H1 (cell line): ENCODE data around the gene PDZD2. TPM values are rescaled to one million over a fixed set of nuclear protein-coding genes. Genes with fewer than 3 reads are reported as not detected.
A peak's percentile ranks its signal among the peaks of the same experiment; 100 is the strongest.

Source experiments
- CTCF ChIA-PET: fragments of 300-600 bp; sonication (Branson Sonifier 250); formaldehyde crosslinking; loops from one replicate; lab custom pipeline; 2021; ENCODE audit not compliant: partially characterized antibody; lab: Charles Lee
- POLR2A ChIA-PET: fragments of 300-600 bp; sonication (Branson Sonifier 250); formaldehyde crosslinking; loops from one replicate; lab custom pipeline; 2021; ENCODE audit warnings: inconsistent platforms; ENCODE audit not compliant: partially characterized antibody; lab: Charles Lee
- DNase-seq, 2 experiments: peaks; one replicate each; pipeline versions ENCODE4 v3.0.0 to v3.0.0-alpha.2; 2010 to 2022; ENCODE audit warnings: low spot score in 2 of 2, low read depth in 1 of 2, mixed read lengths in 1 of 2
- FAIRE-seq: peaks from 2 replicates; lab custom pipeline; 2011; peaks lifted over from hg19 to GRCh38; lab: Jason Lieb, UNC
- H2AFZ ChIP-seq: 2 replicates; pipeline ENCODE4 v1.8.1; 2012; ENCODE audit warnings: low read length, inconsistent platforms
- H2AK5ac ChIP-seq: 2 replicates; pipeline ENCODE4 v1.6.1; 2013; ENCODE audit warnings: low read depth, low read length
- H2BK120ac ChIP-seq: replicated peaks from 2 replicates; pipeline ENCODE3; 2013; ENCODE audit warnings: low read depth, low read length, inconsistent platforms
- H2BK12ac ChIP-seq: 2 replicates; pipeline ENCODE4 v1.6.1; 2013; ENCODE audit warnings: low read depth, low read length
- H2BK15ac ChIP-seq: 2 replicates; pipeline ENCODE4 v1.6.1; 2013; ENCODE audit warnings: low read length
- H2BK20ac ChIP-seq: 2 replicates; pipeline ENCODE4 v1.6.1; 2013; ENCODE audit warnings: low read length
- H2BK5ac ChIP-seq: 2 replicates; pipeline ENCODE4 v1.6.1; 2013; ENCODE audit warnings: low read depth, low read length
- H3K14ac ChIP-seq: 2 replicates; pipeline ENCODE4 v1.6.1; 2013; ENCODE audit warnings: inconsistent platforms; ENCODE audit not compliant: insufficient read length
- H3K18ac ChIP-seq: 2 replicates; pipeline ENCODE4 v1.6.1; 2013; ENCODE audit warnings: low read length; ENCODE audit errors: extremely low read depth
- H3K23ac ChIP-seq: 2 replicates; pipeline ENCODE4 v1.6.1; 2013; ENCODE audit warnings: inconsistent platforms; ENCODE audit not compliant: insufficient read length
- H3K23me2 ChIP-seq: 2 replicates; pipeline ENCODE4 v1.6.1; 2013; ENCODE audit warnings: low read depth, low read length
- H3K27ac ChIP-seq: 2 replicates; pipeline ENCODE4 v1.6.1; 2011; ENCODE audit warnings: low read depth, low read length, inconsistent platforms
- H3K27me3 ChIP-seq, 4 experiments: replicated peaks in 1 of 4; 1 replicate in 1 of 4; 2 replicates in 3 of 4; pipeline versions ENCODE4 v1.6.1 to v1.8.1; 2011 to 2013; ENCODE audit warnings: low read length in 3 of 4, mild to moderate bottlenecking in 3 of 4, inconsistent platforms in 2 of 4, mixed read lengths in 2 of 4, moderate library complexity in 1 of 4; ENCODE audit not compliant: control insufficient read depth in 3 of 4, insufficient read depth in 3 of 4; ENCODE audit errors: extremely low read depth in 1 of 4
- H3K36me3 ChIP-seq, 4 experiments: 2 replicates each; pipeline versions ENCODE4 v1.6.1 to v1.8.1; 2011 to 2013; ENCODE audit warnings: mild to moderate bottlenecking in 4 of 4, low read length in 3 of 4, moderate library complexity in 2 of 4, control low read depth in 1 of 4, inconsistent platforms in 1 of 4; ENCODE audit not compliant: insufficient read depth in 4 of 4, control insufficient read depth in 2 of 4
- H3K4ac ChIP-seq: replicated peaks from 2 replicates; pipeline ENCODE3; 2013; ENCODE audit warnings: low read length, low read depth, mixed read lengths, inconsistent platforms; ENCODE audit not compliant: insufficient read length
- H3K4me1 ChIP-seq, 4 experiments: replicated peaks in 1 of 4; 1 replicate in 1 of 4; 2 replicates in 3 of 4; pipeline versions ENCODE4 v1.6.1 to v1.8.1; 2011 to 2013; ENCODE audit warnings: low read length in 3 of 4, inconsistent platforms in 2 of 4, mixed read lengths in 1 of 4; ENCODE audit not compliant: insufficient read depth in 4 of 4, control insufficient read depth in 3 of 4
- H3K4me2 ChIP-seq, 2 experiments: 2 replicates each; pipeline versions ENCODE4 v1.6.1 to v1.8.1; 2011 to 2013; ENCODE audit warnings: low read depth in 2 of 2, low read length in 2 of 2, control low read depth in 1 of 2, inconsistent platforms in 1 of 2, mild to moderate bottlenecking in 1 of 2; ENCODE audit not compliant: insufficient read depth in 1 of 2
- H3K4me3 ChIP-seq, 4 experiments: fragments of 200-600, 300-600 bp in 1 of 4; sonication (generic), shearing (Covaris generic), sonication (Bioruptor Twin) in 1 of 4; 2 replicates each; pipeline versions ENCODE4 v1.5.1 to v1.8.1; 2011 to 2016; ENCODE audit warnings: low read length in 4 of 4, low read depth in 3 of 4, control low read depth in 2 of 4, inconsistent platforms in 2 of 4, mild to moderate bottlenecking in 2 of 4, mixed read lengths in 1 of 4, moderate library complexity in 1 of 4; ENCODE audit not compliant: insufficient read depth in 2 of 4; ENCODE audit errors: extremely low read depth in 1 of 4
- H3K56ac ChIP-seq: replicated peaks from 2 replicates; pipeline ENCODE3; 2013; ENCODE audit warnings: low read depth, mild to moderate bottlenecking, mixed read lengths, low read length, inconsistent platforms; ENCODE audit not compliant: insufficient read length
- H3K79me1 ChIP-seq: 2 replicates; pipeline ENCODE4 v1.6.1; 2013; ENCODE audit warnings: low read depth, low read length, control low read depth
- H3K79me2 ChIP-seq, 2 experiments: 2 replicates each; pipeline versions ENCODE4 v1.6.1 to v1.8.1; 2012 to 2013; ENCODE audit warnings: low read length in 2 of 2, mild to moderate bottlenecking in 2 of 2, inconsistent platforms in 1 of 2; ENCODE audit not compliant: insufficient read depth in 2 of 2, control insufficient read depth in 1 of 2
- H3K9ac ChIP-seq, 4 experiments: replicated peaks in 1 of 4; 1 replicate in 1 of 4; 2 replicates in 3 of 4; pipeline versions ENCODE4 v1.6.1 to v1.8.1; 2011 to 2013; ENCODE audit warnings: low read depth in 3 of 4, low read length in 3 of 4, control low read depth in 2 of 4, mild to moderate bottlenecking in 2 of 4, moderate library complexity in 2 of 4, inconsistent platforms in 1 of 4; ENCODE audit errors: extremely low read depth in 1 of 4
- H3K9me3 ChIP-seq, 2 experiments: 2 replicates each; pipeline versions ENCODE4 v1.6.1 to v1.8.1; 2012 to 2013; ENCODE audit warnings: mild to moderate bottlenecking in 2 of 2, moderate library complexity in 2 of 2, control low read depth in 1 of 2, inconsistent platforms in 1 of 2, low read depth in 1 of 2, low read length in 1 of 2, mixed read lengths in 1 of 2; ENCODE audit not compliant: insufficient read depth in 2 of 2
- H4K20me1 ChIP-seq, 2 experiments: replicated peaks in 1 of 2; 2 replicates each; pipeline versions ENCODE3 to v1.8.1; 2011 to 2013; ENCODE audit warnings: inconsistent platforms in 2 of 2, low read length in 2 of 2, mild to moderate bottlenecking in 1 of 2; ENCODE audit not compliant: insufficient read depth in 2 of 2, control insufficient read depth in 1 of 2
- H4K5ac ChIP-seq: 2 replicates; pipeline ENCODE4 v1.6.1; 2013; ENCODE audit warnings: low read length, low read depth, mixed read lengths, inconsistent platforms; ENCODE audit not compliant: insufficient read length
- H4K8ac ChIP-seq: 2 replicates; pipeline ENCODE4 v1.8.0; 2013; ENCODE audit warnings: mild to moderate bottlenecking, moderate library complexity, low read length, inconsistent platforms; ENCODE audit not compliant: insufficient read depth; ENCODE audit errors: extremely low read depth
- H4K91ac ChIP-seq: replicated peaks from 2 replicates; pipeline ENCODE3; 2013; ENCODE audit warnings: low read length, mixed read lengths, inconsistent platforms; ENCODE audit not compliant: insufficient read length
- ASH2L ChIP-seq: fragments of 200-600, 300-600 bp; sonication (generic); IDR thresholded peaks from one replicate; pipeline ENCODE4 v1.7.1; 2017; ENCODE audit warnings: low read length
- BCL11A ChIP-seq, 2 experiments: IDR thresholded peaks; one replicate each; pipeline ENCODE4 v1.6.1; 2011; ENCODE audit warnings: low read depth in 2 of 2, low read length in 2 of 2, mild to moderate bottlenecking in 2 of 2
- CHD2 ChIP-seq: IDR thresholded peaks from 2 replicates; pipeline ENCODE4 v1.6.1; 2012; ENCODE audit warnings: low read length, improper control_type of control experiment
- KDM1A ChIP-seq: fragments of 200-600, 300-600 bp; sonication (generic); IDR thresholded peaks from 2 replicates; pipeline ENCODE4 v1.7.1; 2016; ENCODE audit warnings: mild to moderate bottlenecking, low read length, borderline replicate concordance
- KDM5A ChIP-seq: fragments of 200-600 bp; IDR thresholded peaks from 2 replicates; pipeline ENCODE4 v1.7.1; 2012; ENCODE audit warnings: mild to moderate bottlenecking, low read length, inconsistent platforms, mixed read lengths
- NANOG ChIP-seq: IDR thresholded peaks from 2 replicates; pipeline ENCODE4 v1.6.1; 2011; ENCODE audit warnings: low read length, low read depth, mild to moderate bottlenecking, inconsistent platforms; ENCODE audit not compliant: insufficient read depth, poor library complexity, severe bottlenecking
- RAD21 ChIP-seq, 2 experiments: IDR thresholded peaks in 1 of 2; conservative IDR thresholded peaks in 1 of 2; 2 replicates each; pipeline ENCODE4 v1.6.1; 2011; ENCODE audit warnings: low read depth in 2 of 2, low read length in 2 of 2, improper control_type of control experiment in 1 of 2, inconsistent platforms in 1 of 2, mild to moderate bottlenecking in 1 of 2, moderate library complexity in 1 of 2
- RFX5 ChIP-seq: IDR thresholded peaks from 2 replicates; pipeline ENCODE4 v1.6.1; 2011; ENCODE audit warnings: low read depth, low read length, improper control_type of control experiment, borderline replicate concordance
- RNF2 ChIP-seq: fragments of 200-900, 300-1000 bp; sonication (generic); IDR thresholded peaks from 2 replicates; pipeline ENCODE4 v1.7.1; 2016; ENCODE audit warnings: borderline replicate concordance, low read depth, mild to moderate bottlenecking, antibody characterized with exemption, low read length; ENCODE audit not compliant: poor library complexity, severe bottlenecking; ENCODE audit errors: missing control alignments
- SIRT6 ChIP-seq: IDR thresholded peaks from one replicate; pipeline ENCODE4 v1.7.1; 2012; ENCODE audit warnings: low read length, inconsistent platforms
- WGBS, 2 experiments: shearing (Covaris generic) in 1 of 2; methylation state at CpG; one replicate each; pipeline versions ENCODE4 v1.1.6 to v1.1.7; 2013 to 2015; ENCODE audit warnings: low lambda C conversion rate in 2 of 2, mixed read lengths in 2 of 2, inconsistent platforms in 1 of 2, low coverage in 1 of 2, missing lambda C conversion rate in 1 of 2; ENCODE audit not compliant: insufficient replicate concordance in 2 of 2, insufficient coverage in 1 of 2, insufficient read length in 1 of 2; ENCODE audit errors: extremely low coverage in 1 of 2, missing lambda C conversion rate in 1 of 2; 5-methylcytosine and 5-hydroxymethylcytosine counted together
- polyA plus RNA-seq, 7 experiments: library from polyadenylated mRNA; depleted of rRNA in 3 of 7; stranded (reverse) in 5 of 7; unstranded in 2 of 7; fragments of >200 nt in 5 of 7; fragments of 200-250 nt in 2 of 7; gene quantifications; 1 replicate in 5 of 7; 2 replicates in 1 of 7; 4 replicates in 1 of 7; pipeline versions ENCODE4 v1.2.1 to v1.2.3, GENCODE V29; 2011 to 2013; ENCODE audit warnings: missing spikeins in 2 of 7, mixed read lengths in 2 of 7
- total RNA-seq: library from RNA; stranded (reverse); fragmentation: NEBNext Ultra II Directional; extraction: Animal tissue kit (Norgen Biotek cat#: 25700); gene quantifications from 2 replicates; pipeline ENCODE4 v1.2.1, GENCODE V29; 2021
- TF ChIP-seq, protein P1 (sequence below): IDR thresholded peaks from 2 replicates; pipeline ENCODE4 v1.6.1; 2012; ENCODE audit warnings: inconsistent platforms

Gene PDZD2
- total and polyA plus RNA-seq, 2 of the 8 experiments (the other 6 are each of a cell fraction or from before 2014, with no cell fraction given) = 1.2 to 6.8 TPM

DNA sequence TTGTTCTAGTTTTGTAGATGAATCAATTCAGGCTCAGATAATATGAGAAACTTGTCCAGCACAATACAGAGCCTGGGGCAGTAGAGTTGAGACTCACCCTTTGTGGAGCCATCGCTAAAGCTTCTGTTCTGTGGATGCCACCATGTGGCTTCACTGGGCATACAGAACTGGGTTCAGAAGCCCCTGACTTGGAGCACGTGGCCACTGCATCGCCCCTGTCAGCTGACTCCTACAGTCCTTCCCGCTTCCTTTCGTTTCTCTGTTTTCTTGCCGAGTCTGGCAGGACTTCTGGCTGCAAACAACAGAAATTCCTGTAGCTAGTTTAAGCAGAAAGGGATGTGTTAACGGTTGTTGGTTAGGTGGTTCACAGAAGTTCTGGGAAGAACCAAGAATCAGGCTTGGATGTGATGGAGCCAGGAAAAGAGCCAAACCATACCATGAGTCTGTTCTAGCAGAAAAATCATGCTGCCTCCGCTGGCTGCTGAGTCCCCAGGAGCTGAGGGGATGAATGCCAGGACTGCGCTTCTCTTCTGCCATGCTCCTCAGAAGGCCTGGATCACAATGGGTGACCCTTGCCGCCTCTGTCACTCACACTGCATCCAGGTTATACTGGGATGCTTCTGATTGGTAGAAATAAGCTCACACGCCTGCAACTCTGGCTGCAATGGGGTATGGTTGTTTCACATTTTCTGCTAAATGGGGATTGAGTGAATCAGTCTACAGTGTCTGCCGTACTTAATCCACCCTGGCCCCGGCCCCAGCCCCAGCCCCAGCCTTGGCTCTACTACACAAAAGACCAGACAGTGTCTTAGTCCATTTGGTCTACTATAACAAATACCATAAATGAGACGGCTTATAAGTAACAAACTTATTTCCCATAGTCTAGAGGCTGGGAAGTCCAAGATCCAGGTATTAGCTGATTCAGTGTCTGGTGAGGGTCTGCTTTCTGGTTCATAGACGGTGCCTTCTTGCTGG, 272.6 kb downstream of the PDZD2 start:
- no peak overlapping the region for H2BK12ac ChIP-seq
- no peaks in the 10 kb centered on the region for H4K20me1 ChIP-seq
- H3K79me1 ChIP-seq = no peaks in the 10 kb centered on the region
- H3K14ac ChIP-seq = no peak overlapping the region
- no peak overlapping the region for H3K18ac ChIP-seq
- no peaks in the 10 kb centered on the region for H3K79me2 ChIP-seq
- H2BK5ac ChIP-seq = no peak overlapping the region
- no peak overlapping the region for H3K4ac ChIP-seq
- DNase-seq = no peak
- H3K4me1 ChIP-seq = no peaks in the 10 kb centered on the region
- H3K9ac ChIP-seq = no peak overlapping the region
- no peak overlapping the region for H3K4me3 ChIP-seq
- WGBS, 2 experiments = 91% methylated on average over 15 of the region's 15 CpGs; no CpG with 5 or more reads in 1 of the 2 experiments
- ChIA-PET POLR2A (no interaction called here), CTCF (interaction anchor here (0.6 to 2.4 kb wide), 8 partner anchors 11 to 194 kb away, joined by 3 to 10 read pairs (median 3); no protein-coding TSS in a partner anchor)
- no peak overlapping the region for H2BK15ac ChIP-seq
- no peak overlapping the region for H4K8ac ChIP-seq
- H2AFZ ChIP-seq = no peak overlapping the region
- no peak overlapping the region for H4K91ac ChIP-seq
- no peak overlapping the region for H3K23ac ChIP-seq
- H2BK120ac ChIP-seq = no peak overlapping the region
- no peak overlapping the region for H3K27ac ChIP-seq
- H3K27me3 ChIP-seq = no peaks in the 10 kb centered on the region
- H2BK20ac ChIP-seq = no peak overlapping the region
- FAIRE-seq = no peak
- H2AK5ac ChIP-seq = no peak overlapping the region
- no peaks in the 10 kb centered on the region for H3K9me3 ChIP-seq
- no peak overlapping the region for H3K4me2 ChIP-seq
- H3K56ac ChIP-seq = no peak overlapping the region
- H4K5ac ChIP-seq = no peak overlapping the region
- no peaks in the 10 kb centered on the region for H3K23me2 ChIP-seq
- H3K36me3 ChIP-seq = no peaks in the 10 kb centered on the region
- no peak for TF ChIP-seq KDM5A
- no peak for TF ChIP-seq SIRT6
- no peak for TF ChIP-seq CHD2
- no peak for TF ChIP-seq RFX5
- TF ChIP-seq KDM1A = no peak
- TF ChIP-seq ASH2L = no peak
- peak in 1 of 2 experiments; percentile 1; a peak in 1 of 4 replicates for TF ChIP-seq RAD21 (IDR thresholded peaks at IDR 0.05 in 1 of 2, conservative IDR thresholded peaks at IDR 0.05 in 1 of 2; ENCODE audit: low read depth in 2 of 2, low read length in 2 of 2)
- no peak for TF ChIP-seq RNF2
- TF ChIP-seq, protein P1, sequence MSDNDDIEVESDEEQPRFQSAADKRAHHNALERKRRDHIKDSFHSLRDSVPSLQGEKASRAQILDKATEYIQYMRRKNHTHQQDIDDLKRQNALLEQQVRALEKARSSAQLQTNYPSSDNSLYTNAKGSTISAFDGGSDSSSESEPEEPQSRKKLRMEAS = peak; percentile 38; the same call in 1 of the 2 replicates
- TF ChIP-seq BCL11A (IDR thresholded peaks at IDR 0.05; ENCODE audit: low read depth in 2 of 2, low read length in 2 of 2) = no peak
- no peak for TF ChIP-seq NANOG
